Measurements from ENCODE around the gene BAHCC1. TPM values are rescaled to one million over a fixed set of nuclear protein-coding genes. Genes with fewer than 3 reads are reported as not detected.

BAHCC1 gene
- total and polyA plus RNA-seq, 2 donors (not counting 1 experiment from before 2014, with no cell fraction given), result 1.8 to 7.3 TPM

DNA sequence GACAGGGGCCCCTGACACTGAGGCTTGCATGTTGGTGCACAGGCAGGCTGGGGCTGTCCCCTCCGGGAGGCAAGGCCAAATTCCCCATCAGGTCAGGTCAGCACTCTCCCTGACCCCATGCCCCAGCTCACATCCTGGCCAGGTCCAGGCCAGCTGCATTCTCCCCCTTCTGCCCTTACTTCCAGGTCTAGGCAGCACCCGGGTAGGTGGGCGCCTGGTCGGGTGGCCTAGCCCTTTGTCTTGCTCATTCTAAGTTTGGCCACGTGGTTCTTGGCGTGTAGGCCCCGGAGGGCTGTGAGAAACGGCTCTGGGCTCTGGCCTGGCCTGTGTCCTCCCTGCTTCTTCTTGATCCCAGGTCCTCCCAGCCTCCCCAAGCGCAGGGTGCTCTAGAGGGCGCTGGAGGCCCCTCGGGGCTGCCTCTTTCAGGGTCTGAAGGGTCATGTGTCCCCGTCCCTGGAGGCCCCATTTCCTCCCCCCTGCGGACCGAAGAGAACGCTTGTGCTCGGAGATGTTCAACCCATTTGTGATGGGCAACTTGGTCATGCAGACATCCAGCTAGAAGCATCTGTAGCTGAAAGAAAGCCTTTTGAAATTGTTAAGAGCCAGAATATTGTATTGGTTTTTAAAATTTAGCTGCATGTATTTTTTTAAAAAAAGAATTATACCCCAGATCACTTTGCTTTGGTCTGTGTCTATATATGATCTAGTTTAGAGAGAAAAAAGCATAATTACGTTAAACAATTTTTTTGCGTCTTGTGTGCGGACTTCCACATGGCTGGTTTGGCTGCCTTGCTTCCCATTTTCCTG is 6.7 kb downstream of the BAHCC1 start:
- Histone ChIP-seq H3K4me2 (ENCODE audit: extremely low read depth, insufficient read depth, low read length) (peak overlapping the region; percentile 84), H3K4me1 (ENCODE audit: control insufficient read depth, extremely low read depth, insufficient read depth, low read length) (peaks cover 39% of the 10 kb centered on the region), H2AFZ (ENCODE audit: low read length) (no peak overlapping the region), H3K9ac (ENCODE audit: insufficient read depth, low read length) (peak overlapping the region; percentile 44), H3K36me3 (ENCODE audit: control insufficient read depth, insufficient read depth, low read length) (no peaks in the 10 kb centered on the region), H3K4me3 (replicated peaks in 1 of 4; ENCODE audit: control extremely low read depth in 1 of 4, insufficient read depth in 1 of 4, low read depth in 3 of 4, low read length in 4 of 4) (peak overlapping the region in 2 of 4 experiments; percentile 16 to 61), H3K79me2 (ENCODE audit: control insufficient read depth, insufficient read depth, low read length) (peaks cover 66% of the 10 kb centered on the region), H3K27me3 (ENCODE audit: control insufficient read depth, insufficient read depth, low read length) (no peaks in the 10 kb centered on the region), H3K27ac (ENCODE audit: insufficient read depth, low read length) (peak overlapping the region; percentile 86), H3K9me3 (ENCODE audit: control insufficient read depth, insufficient read depth, low read depth, low read length) (no peaks in the 10 kb centered on the region), H4K20me1 (ENCODE audit: control insufficient read depth, extremely low read depth, insufficient read depth, low read length) (no peaks in the 10 kb centered on the region)
- DNase-seq (ENCODE audit: low read depth in 2 of 2), result peak; percentile 51 to 63
- TF ChIP-seq, protein P1, sequence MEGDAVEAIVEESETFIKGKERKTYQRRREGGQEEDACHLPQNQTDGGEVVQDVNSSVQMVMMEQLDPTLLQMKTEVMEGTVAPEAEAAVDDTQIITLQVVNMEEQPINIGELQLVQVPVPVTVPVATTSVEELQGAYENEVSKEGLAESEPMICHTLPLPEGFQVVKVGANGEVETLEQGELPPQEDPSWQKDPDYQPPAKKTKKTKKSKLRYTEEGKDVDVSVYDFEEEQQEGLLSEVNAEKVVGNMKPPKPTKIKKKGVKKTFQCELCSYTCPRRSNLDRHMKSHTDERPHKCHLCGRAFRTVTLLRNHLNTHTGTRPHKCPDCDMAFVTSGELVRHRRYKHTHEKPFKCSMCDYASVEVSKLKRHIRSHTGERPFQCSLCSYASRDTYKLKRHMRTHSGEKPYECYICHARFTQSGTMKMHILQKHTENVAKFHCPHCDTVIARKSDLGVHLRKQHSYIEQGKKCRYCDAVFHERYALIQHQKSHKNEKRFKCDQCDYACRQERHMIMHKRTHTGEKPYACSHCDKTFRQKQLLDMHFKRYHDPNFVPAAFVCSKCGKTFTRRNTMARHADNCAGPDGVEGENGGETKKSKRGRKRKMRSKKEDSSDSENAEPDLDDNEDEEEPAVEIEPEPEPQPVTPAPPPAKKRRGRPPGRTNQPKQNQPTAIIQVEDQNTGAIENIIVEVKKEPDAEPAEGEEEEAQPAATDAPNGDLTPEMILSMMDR (conservative IDR thresholded peaks at IDR 0.05 in 1 of 2, IDR thresholded peaks at IDR 0.05 in 1 of 2; ENCODE audit: low read depth in 1 of 2, low read length in 2 of 2), result peak; percentile 32 to 39
- TF ChIP-seq EZH2 (IDR thresholded peaks at IDR 0.05; ENCODE audit: low read length, missing control alignments), result no peak

DNA sequence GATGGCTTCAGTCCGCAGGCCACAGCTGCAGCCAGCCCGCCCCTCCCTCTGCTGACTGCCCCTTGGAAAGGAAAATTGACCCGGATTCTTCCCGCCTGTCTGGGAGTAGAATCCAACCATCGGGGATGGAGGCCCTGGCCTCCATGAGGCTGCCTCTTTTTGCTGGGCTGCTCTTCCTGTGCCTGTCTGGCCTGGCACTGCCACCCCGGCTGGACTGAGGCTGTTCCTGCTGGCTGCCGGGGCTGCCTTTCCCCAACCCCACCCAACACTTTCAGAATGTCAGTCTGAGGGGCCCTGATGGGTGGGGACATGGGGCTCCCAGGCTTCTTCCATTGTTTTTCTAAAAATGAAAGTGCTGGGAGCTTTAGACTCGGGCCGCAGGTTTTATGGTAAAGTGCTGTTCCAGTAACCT is 7.3 kb downstream of the BAHCC1 start:
- Histone ChIP-seq H3K4me1 (ENCODE audit: control insufficient read depth, extremely low read depth, insufficient read depth, low read length) (peaks cover 39% of the 10 kb centered on the region), H3K79me2 (ENCODE audit: control insufficient read depth, insufficient read depth, low read length) (peaks cover 61% of the 10 kb centered on the region), H3K4me3 (replicated peaks in 1 of 4; ENCODE audit: control extremely low read depth in 1 of 4, insufficient read depth in 1 of 4, low read depth in 3 of 4, low read length in 4 of 4) (peak overlapping the region in 3 of 4 experiments; percentile 16 to 45 (median 26)), H3K9ac (ENCODE audit: insufficient read depth, low read length) (peak overlapping the region; percentile 64), H3K27me3 (ENCODE audit: control insufficient read depth, insufficient read depth, low read length) (no peaks in the 10 kb centered on the region), H3K36me3 (ENCODE audit: control insufficient read depth, insufficient read depth, low read length) (no peaks in the 10 kb centered on the region), H4K20me1 (ENCODE audit: control insufficient read depth, extremely low read depth, insufficient read depth, low read length) (no peaks in the 10 kb centered on the region), H3K9me3 (ENCODE audit: control insufficient read depth, insufficient read depth, low read depth, low read length) (no peaks in the 10 kb centered on the region), H3K4me2 (ENCODE audit: extremely low read depth, insufficient read depth, low read length) (peak overlapping the region; percentile 84), H2AFZ (ENCODE audit: low read length) (no peak overlapping the region), H3K27ac (ENCODE audit: insufficient read depth, low read length) (peak overlapping the region; percentile 86)
- TF ChIP-seq EZH2 (IDR thresholded peaks at IDR 0.05; ENCODE audit: low read length, missing control alignments), result no peak
- no peak for DNase-seq (ENCODE audit: low read depth in 2 of 2)

DNA sequence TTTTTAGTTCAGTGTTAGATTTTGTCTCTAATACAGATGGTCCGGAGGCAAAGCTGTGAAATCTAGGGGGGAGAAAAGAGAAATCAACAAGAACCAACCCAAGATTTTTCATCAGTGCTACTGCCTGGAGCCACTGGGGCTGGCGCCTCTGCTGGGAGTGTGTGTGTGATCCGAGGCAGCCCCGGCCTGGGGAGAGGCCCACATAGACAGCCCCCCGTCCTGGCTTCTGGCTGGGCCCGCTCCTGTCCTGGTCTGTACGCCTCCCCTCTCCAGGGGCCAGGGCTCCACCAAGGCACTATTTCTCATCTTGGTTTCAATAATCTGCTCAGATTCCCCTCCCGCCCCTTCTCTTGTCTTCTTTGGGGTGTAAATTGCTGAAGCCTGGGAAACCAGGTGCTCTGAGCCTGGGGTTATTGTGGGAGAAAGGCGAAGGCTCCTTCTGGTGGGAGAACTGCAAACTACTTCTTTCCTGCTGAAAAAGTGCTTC is 7.8 kb downstream of the BAHCC1 start:
- H3K27me3 ChIP-seq (ENCODE audit: control insufficient read depth, insufficient read depth, low read length), result no peaks in the 10 kb centered on the region
- no peak for DNase-seq (ENCODE audit: low read depth in 2 of 2)
- peaks cover 56% of the 10 kb centered on the region for H3K79me2 ChIP-seq (ENCODE audit: control insufficient read depth, insufficient read depth, low read length)
- no peaks in the 10 kb centered on the region for H3K36me3 ChIP-seq (ENCODE audit: control insufficient read depth, insufficient read depth, low read length)
- TF ChIP-seq, protein P1 (conservative IDR thresholded peaks at IDR 0.05 in 1 of 2, IDR thresholded peaks at IDR 0.05 in 1 of 2; ENCODE audit: low read depth in 1 of 2, low read length in 2 of 2), result peak; percentile 15 to 24
- no peak for TF ChIP-seq EZH2 (IDR thresholded peaks at IDR 0.05; ENCODE audit: low read length, missing control alignments)
- H3K9me3 ChIP-seq (ENCODE audit: control insufficient read depth, insufficient read depth, low read depth, low read length), result no peaks in the 10 kb centered on the region
- H3K4me3 ChIP-seq (replicated peaks in 1 of 4; ENCODE audit: control extremely low read depth in 1 of 4, insufficient read depth in 1 of 4, low read depth in 3 of 4, low read length in 4 of 4), result peak overlapping the region in 2 of 4 experiments; percentile 26 to 49
- peak overlapping the region; percentile 84 for H3K4me2 ChIP-seq (ENCODE audit: extremely low read depth, insufficient read depth, low read length)
- no peaks in the 10 kb centered on the region for H4K20me1 ChIP-seq (ENCODE audit: control insufficient read depth, extremely low read depth, insufficient read depth, low read length)
- H2AFZ ChIP-seq (ENCODE audit: low read length), result no peak overlapping the region
- H3K9ac ChIP-seq (ENCODE audit: insufficient read depth, low read length), result peak overlapping the region; percentile 64
- peak overlapping the region; percentile 86 for H3K27ac ChIP-seq (ENCODE audit: insufficient read depth, low read length)
- peaks cover 37% of the 10 kb centered on the region for H3K4me1 ChIP-seq (ENCODE audit: control insufficient read depth, extremely low read depth, insufficient read depth, low read length)
